ENCODE measurements around the gene KCTD18. TPM values are rescaled to one million over a fixed set of nuclear protein-coding genes. Genes with fewer than 3 reads are reported as not detected.

Gene KCTD18
- total RNA-seq, 2 donors from 2014 or later, result 13.4 to 19.2 TPM

GRCh38 chr2:200477667-200478131 lies 32.2 kb downstream of the KCTD18 start:
- Mint-ChIP-seq H3K27me3 (no peaks in the 10 kb centered on the region), H3K27ac (no peak overlapping the region), H3K4me1 (peaks cover 4% of the 10 kb centered on the region), H3K36me3 (ENCODE audit: low read depth) (no peaks in the 10 kb centered on the region), H3K4me3 (no peak overlapping the region)
- DNase-seq (no peak), ATAC-seq (no peak)
- H3K9me3 ChIP-seq (ENCODE audit: control insufficient read depth, low read length, poor library complexity, severe bottlenecking), result no peaks in the 10 kb centered on the region

- Mint-ChIP-seq H3K27me3 (no peaks in the 10 kb centered on the region), H3K4me1 (peaks cover 4% of the 10 kb centered on the region), H3K27ac (peak overlapping the region; percentile 32), H3K36me3 (ENCODE audit: low read depth) (no peaks in the 10 kb centered on the region), H3K4me3 (no peak overlapping the region)
- no peaks in the 10 kb centered on the region for H3K9me3 ChIP-seq (ENCODE audit: control insufficient read depth, low read length, poor library complexity, severe bottlenecking)
- DNase-seq (no peak), ATAC-seq (no peak)
Observed at GRCh38 chr2:200476836-200477235, 33.0 kb downstream of the KCTD18 start.

- Mint-ChIP-seq H3K27ac (no peak overlapping the region), H3K4me3 (no peak overlapping the region), H3K27me3 (no peaks in the 10 kb centered on the region), H3K4me1 (peaks cover 5% of the 10 kb centered on the region), H3K36me3 (ENCODE audit: low read depth) (no peaks in the 10 kb centered on the region)
- H3K9me3 ChIP-seq (ENCODE audit: control insufficient read depth, low read length, poor library complexity, severe bottlenecking), result no peaks in the 10 kb centered on the region
- no peak for ATAC-seq
- DNase-seq, result no peak
Observed at GRCh38 chr2:200475795-200476194, 34.1 kb downstream of the KCTD18 start.

- H3K27me3 Mint-ChIP-seq, result no peaks in the 10 kb centered on the region
- H3K9me3 ChIP-seq (ENCODE audit: control insufficient read depth, low read length, poor library complexity, severe bottlenecking), result no peaks in the 10 kb centered on the region
- no peak overlapping the region for H3K4me3 Mint-ChIP-seq
- DNase-seq (no peak), ATAC-seq (no peak)
- H3K27ac Mint-ChIP-seq, result peak overlapping the region; percentile 34
- H3K36me3 Mint-ChIP-seq (ENCODE audit: low read depth), result no peaks in the 10 kb centered on the region
- H3K4me1 Mint-ChIP-seq, result peaks cover 17% of the 10 kb centered on the region
Observed at GRCh38 chr2:200472853-200473464, 36.9 kb downstream of the KCTD18 start.

- no peak overlapping the region for H3K4me3 Mint-ChIP-seq
- no peaks in the 10 kb centered on the region for H3K27me3 Mint-ChIP-seq
- H3K36me3 Mint-ChIP-seq (ENCODE audit: low read depth), result no peaks in the 10 kb centered on the region
- peaks cover 26% of the 10 kb centered on the region for H3K4me1 Mint-ChIP-seq
- H3K9me3 ChIP-seq (ENCODE audit: control insufficient read depth, low read length, poor library complexity, severe bottlenecking), result no peaks in the 10 kb centered on the region
- H3K27ac Mint-ChIP-seq, result no peak overlapping the region
- DNase-seq (no peak), ATAC-seq (no peak)
Observed at GRCh38 chr2:200471928-200472645, 37.8 kb downstream of the KCTD18 start.

GRCh38 chr2:200471324-200471848 lies 38.5 kb downstream of the KCTD18 start:
- Mint-ChIP-seq H3K4me3 (no peak overlapping the region), H3K36me3 (ENCODE audit: low read depth) (no peaks in the 10 kb centered on the region)

GRCh38 chr2:200470230-200470629 lies 39.6 kb downstream of the KCTD18 start:
- Mint-ChIP-seq H3K4me1 (peaks cover 36% of the 10 kb centered on the region), H3K4me3 (no peak overlapping the region), H3K27me3 (no peaks in the 10 kb centered on the region), H3K36me3 (ENCODE audit: low read depth) (no peaks in the 10 kb centered on the region), H3K27ac (no peak overlapping the region)
- no peak for ATAC-seq
- DNase-seq, result no peak
- no peaks in the 10 kb centered on the region for H3K9me3 ChIP-seq (ENCODE audit: control insufficient read depth, low read length, poor library complexity, severe bottlenecking)

More at GRCh38 chr2:200471324-200471848, 38.5 kb downstream of the KCTD18 start:
- ATAC-seq (peak; percentile 43), DNase-seq (peak in 2 of 3 donors; percentile 10 to 11)
- H3K4me1 Mint-ChIP-seq, result peaks cover 32% of the 10 kb centered on the region
- H3K27me3 Mint-ChIP-seq, result no peaks in the 10 kb centered on the region
- H3K27ac Mint-ChIP-seq, result peak overlapping the region; percentile 84
- H3K9me3 ChIP-seq (ENCODE audit: control insufficient read depth, low read length, poor library complexity, severe bottlenecking), result no peaks in the 10 kb centered on the region

GRCh38 chr2:200469708-200470211 lies 40.1 kb downstream of the KCTD18 start:
- peak overlapping the region; percentile 97 for H3K27ac Mint-ChIP-seq
- H3K36me3 Mint-ChIP-seq (ENCODE audit: low read depth), result no peaks in the 10 kb centered on the region
- H3K4me1 Mint-ChIP-seq, result peaks cover 36% of the 10 kb centered on the region

GRCh38 chr2:200467806-200468681 lies 41.8 kb downstream of the KCTD18 start:
- Mint-ChIP-seq H3K4me3 (peak overlapping the region; percentile 89), H3K4me1 (peaks cover 36% of the 10 kb centered on the region), H3K27me3 (no peaks in the 10 kb centered on the region), H3K27ac (peak overlapping the region; percentile 97), H3K36me3 (ENCODE audit: low read depth) (no peaks in the 10 kb centered on the region)
- peak in 1 of 3 donors; percentile 9 for DNase-seq
- H3K9me3 ChIP-seq (ENCODE audit: control insufficient read depth, low read length, poor library complexity, severe bottlenecking), result no peaks in the 10 kb centered on the region
- peak; percentile 61 for ATAC-seq

More at GRCh38 chr2:200469708-200470211, 40.1 kb downstream of the KCTD18 start:
- H3K27me3 Mint-ChIP-seq, result no peaks in the 10 kb centered on the region
- H3K9me3 ChIP-seq (ENCODE audit: control insufficient read depth, low read length, poor library complexity, severe bottlenecking), result no peaks in the 10 kb centered on the region
- H3K4me3 Mint-ChIP-seq, result no peak overlapping the region
- no peak for DNase-seq
- no peak for ATAC-seq

GRCh38 chr2:200466425-200467418 lies 43.1 kb downstream of the KCTD18 start:
- Mint-ChIP-seq H3K4me1 (peaks cover 36% of the 10 kb centered on the region), H3K4me3 (peak overlapping the region; percentile 89), H3K36me3 (ENCODE audit: low read depth) (no peaks in the 10 kb centered on the region), H3K27ac (peak overlapping the region; percentile 97), H3K27me3 (no peaks in the 10 kb centered on the region)
- no peak for DNase-seq
- peak; percentile 78 for ATAC-seq
- H3K9me3 ChIP-seq (ENCODE audit: control insufficient read depth, low read length, poor library complexity, severe bottlenecking), result no peaks in the 10 kb centered on the region

GRCh38 chr2:200463452-200463851 lies 46.4 kb downstream of the KCTD18 start:
- ATAC-seq (no peak), DNase-seq (no peak)
- H3K9me3 ChIP-seq (ENCODE audit: control insufficient read depth, low read length, poor library complexity, severe bottlenecking), result no peaks in the 10 kb centered on the region
- peaks cover 24% of the 10 kb centered on the region for H3K4me1 Mint-ChIP-seq
- no peak overlapping the region for H3K27ac Mint-ChIP-seq
- no peaks in the 10 kb centered on the region for H3K27me3 Mint-ChIP-seq
- H3K4me3 Mint-ChIP-seq, result no peak overlapping the region
- H3K36me3 Mint-ChIP-seq (ENCODE audit: low read depth), result no peaks in the 10 kb centered on the region
